Measurements from ENCODE around the gene FRMD1. TPM values are rescaled to one million over a fixed set of nuclear protein-coding genes. Genes with fewer than 3 reads are reported as not detected.

The FRMD1 gene
- total RNA-seq, 4 donors from 2014 or later = 9.9 to 14.4 (median 12.5) TPM

DNA sequence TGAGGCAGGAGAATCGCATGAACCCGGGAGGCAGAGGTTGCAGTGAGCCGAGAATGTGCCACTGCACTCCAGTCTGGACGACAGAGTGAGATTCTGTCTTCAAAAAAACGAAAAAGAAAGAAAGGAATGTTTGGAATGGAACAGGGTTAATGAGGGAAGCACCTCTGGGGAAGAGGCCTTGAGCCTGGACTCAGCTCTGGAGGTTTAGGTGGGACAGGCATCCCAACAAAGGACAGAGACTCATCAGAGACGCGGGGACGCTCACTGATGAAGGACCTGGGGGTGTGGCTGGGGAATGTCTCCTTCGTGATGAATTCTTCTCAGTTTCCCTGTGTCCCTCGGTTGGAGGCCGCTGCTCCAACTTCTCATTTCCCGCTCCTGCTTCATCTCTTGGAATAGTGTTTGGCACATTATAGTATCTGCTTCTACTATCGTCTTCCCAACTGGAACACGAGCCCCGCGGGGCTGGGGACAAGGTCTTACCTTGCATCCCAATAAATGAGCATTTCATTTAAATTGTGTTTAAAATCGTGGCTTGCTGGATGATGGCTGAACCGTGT is 54.0 kb downstream of the FRMD1 start:
- WGBS, 2 donors = 80 to 84% methylated on average over 18 of the region's 18 CpGs

DNA sequence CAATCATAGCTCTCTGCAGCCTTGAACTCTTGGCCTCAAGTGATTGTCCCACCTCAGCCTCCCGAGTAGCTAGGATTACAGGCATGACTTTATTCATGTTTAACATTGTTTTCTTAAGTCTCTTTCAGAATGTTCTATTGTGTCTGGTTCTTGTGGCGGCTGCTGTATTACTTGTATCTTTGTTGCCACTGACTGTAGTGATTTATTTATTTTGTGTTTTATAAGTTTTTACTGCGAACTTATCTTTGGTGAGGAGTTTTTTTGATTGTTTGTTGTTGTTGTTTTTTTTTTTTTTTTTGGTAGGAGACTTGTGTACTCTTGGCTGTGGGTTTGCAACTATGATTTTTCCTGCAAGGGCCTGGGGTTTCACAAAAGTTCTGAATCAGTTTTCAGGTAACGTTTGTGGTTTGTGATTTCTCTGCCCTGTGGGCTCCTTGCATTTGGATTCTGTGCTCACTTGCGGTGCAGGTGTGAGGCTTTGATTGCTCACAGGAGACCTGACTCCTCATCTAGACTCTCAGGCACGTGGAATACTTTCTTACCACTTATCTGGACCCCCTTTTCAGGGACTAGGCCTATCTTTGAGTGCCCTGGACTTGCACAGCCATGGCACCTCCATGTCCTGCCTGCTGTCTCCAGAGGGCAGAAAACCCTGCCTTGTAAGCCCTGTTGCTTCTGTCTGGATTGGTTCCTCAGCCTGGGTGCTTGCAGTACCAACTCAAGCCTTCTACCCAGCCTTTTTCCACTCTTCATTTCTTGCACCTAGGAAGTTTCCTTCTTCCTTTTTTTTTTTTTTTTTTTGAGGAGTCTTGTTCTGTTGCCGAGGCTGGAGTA is 56.3 kb downstream of the FRMD1 start:
- Histone ChIP-seq H3K27ac (no peak overlapping the region), H3K4me3 (no peak overlapping the region), H3K36me3 (no peaks in the 10 kb centered on the region), H3K9me3 (no peaks in the 10 kb centered on the region), H3K27me3 (no peaks in the 10 kb centered on the region), H3K4me1 (no peaks in the 10 kb centered on the region)
- TF ChIP-seq POLR2A (IDR thresholded peaks at IDR 0.05) (no peak), EP300 (IDR thresholded peaks at IDR 0.05) (no peak)
- TF ChIP-seq, protein P1, sequence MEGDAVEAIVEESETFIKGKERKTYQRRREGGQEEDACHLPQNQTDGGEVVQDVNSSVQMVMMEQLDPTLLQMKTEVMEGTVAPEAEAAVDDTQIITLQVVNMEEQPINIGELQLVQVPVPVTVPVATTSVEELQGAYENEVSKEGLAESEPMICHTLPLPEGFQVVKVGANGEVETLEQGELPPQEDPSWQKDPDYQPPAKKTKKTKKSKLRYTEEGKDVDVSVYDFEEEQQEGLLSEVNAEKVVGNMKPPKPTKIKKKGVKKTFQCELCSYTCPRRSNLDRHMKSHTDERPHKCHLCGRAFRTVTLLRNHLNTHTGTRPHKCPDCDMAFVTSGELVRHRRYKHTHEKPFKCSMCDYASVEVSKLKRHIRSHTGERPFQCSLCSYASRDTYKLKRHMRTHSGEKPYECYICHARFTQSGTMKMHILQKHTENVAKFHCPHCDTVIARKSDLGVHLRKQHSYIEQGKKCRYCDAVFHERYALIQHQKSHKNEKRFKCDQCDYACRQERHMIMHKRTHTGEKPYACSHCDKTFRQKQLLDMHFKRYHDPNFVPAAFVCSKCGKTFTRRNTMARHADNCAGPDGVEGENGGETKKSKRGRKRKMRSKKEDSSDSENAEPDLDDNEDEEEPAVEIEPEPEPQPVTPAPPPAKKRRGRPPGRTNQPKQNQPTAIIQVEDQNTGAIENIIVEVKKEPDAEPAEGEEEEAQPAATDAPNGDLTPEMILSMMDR (IDR thresholded peaks at IDR 0.05) = no peak
- WGBS, 2 donors = 72% methylated on average over 7 of the region's 7 CpGs
- no peak for DNase-seq (ENCODE audit: low spot score in 2 of 2)

More for the DNA sequence above, 54.0 kb downstream of the FRMD1 start:
- no peak overlapping the region for H3K27ac ChIP-seq
- H3K36me3 ChIP-seq = no peaks in the 10 kb centered on the region
- H3K27me3 ChIP-seq = no peaks in the 10 kb centered on the region
- H3K9me3 ChIP-seq = no peaks in the 10 kb centered on the region
- TF ChIP-seq, protein P1 (IDR thresholded peaks at IDR 0.05) = no peak
- TF ChIP-seq EP300 (IDR thresholded peaks at IDR 0.05) (no peak), POLR2A (IDR thresholded peaks at IDR 0.05) (no peak)
- no peaks in the 10 kb centered on the region for H3K4me1 ChIP-seq
- no peak overlapping the region for H3K4me3 ChIP-seq
- DNase-seq (ENCODE audit: low spot score in 2 of 2) = no peak

DNA sequence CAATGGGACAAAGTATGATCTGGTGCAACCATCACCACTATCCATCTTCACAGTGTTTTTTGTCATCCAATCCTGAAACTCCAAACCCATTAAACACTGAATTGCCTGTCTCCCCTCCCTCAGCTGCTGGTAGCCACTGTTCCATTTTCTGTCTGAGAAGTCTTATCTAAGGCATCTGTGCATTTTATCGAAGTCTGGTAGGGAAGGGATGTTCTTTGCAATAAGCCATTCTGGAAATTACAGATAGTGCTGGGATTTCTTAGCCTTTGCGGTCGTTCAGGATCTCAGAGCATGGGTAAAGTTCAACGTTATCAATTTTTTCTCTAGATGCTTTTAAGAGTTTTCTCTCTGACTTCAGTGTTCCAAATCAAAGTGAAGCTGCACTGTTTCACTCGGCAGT is 57.4 kb downstream of the FRMD1 start:
- H3K4me1 ChIP-seq = peaks cover 0 to 4% (median 2%) of the 10 kb centered on the region in 4 donors

DNA sequence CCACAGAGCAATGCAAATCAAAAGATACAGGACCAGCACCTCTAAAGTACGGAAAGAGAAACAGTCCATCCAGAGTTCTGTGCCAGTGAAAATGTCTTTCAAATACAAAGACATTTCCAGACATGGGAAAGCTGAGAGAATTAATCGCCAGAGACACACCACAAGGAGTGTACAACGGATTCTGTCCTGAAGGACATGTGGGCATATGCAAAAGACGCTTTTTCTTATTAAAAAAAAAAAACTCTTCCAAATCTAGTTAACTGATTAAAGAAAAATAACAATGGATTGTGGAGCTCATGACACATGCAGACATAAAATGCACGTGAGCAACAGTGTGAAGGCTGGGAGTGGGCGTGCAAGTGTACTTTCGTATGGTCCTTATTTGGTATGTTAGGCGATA is 58.8 kb downstream of the FRMD1 start:
- Histone ChIP-seq H3K27me3 (no peaks in the 10 kb centered on the region), H3K36me3 (no peaks in the 10 kb centered on the region), H3K4me1 (peaks cover 0 to 15% (median 2%) of the 10 kb centered on the region in 4 donors), H3K9me3 (peaks cover 0 to 3% (median 0%) of the 10 kb centered on the region in 4 donors), H3K4me3 (no peak overlapping the region), H3K27ac (no peak overlapping the region)
- TF ChIP-seq, protein P1 (IDR thresholded peaks at IDR 0.05) = no peak
- no peak for TF ChIP-seq POLR2A (IDR thresholded peaks at IDR 0.05)
- no peak for DNase-seq (ENCODE audit: low spot score in 2 of 2)
- 88 to 90% methylated on average over 8 of the region's 8 CpGs for WGBS, 2 donors

More for the DNA sequence above, 57.4 kb downstream of the FRMD1 start:
- Histone ChIP-seq H3K27ac (no peak overlapping the region), H3K27me3 (no peaks in the 10 kb centered on the region), H3K4me3 (no peak overlapping the region), H3K36me3 (no peaks in the 10 kb centered on the region), H3K9me3 (no peaks in the 10 kb centered on the region)
- TF ChIP-seq, protein P1 (IDR thresholded peaks at IDR 0.05) = no peak
- TF ChIP-seq EP300 (IDR thresholded peaks at IDR 0.05) (no peak), POLR2A (IDR thresholded peaks at IDR 0.05) (no peak)
- DNase-seq (ENCODE audit: low spot score in 2 of 2) = no peak
- WGBS, 2 donors = 88 to 89% methylated on average over 5 of the region's 5 CpGs

DNA sequence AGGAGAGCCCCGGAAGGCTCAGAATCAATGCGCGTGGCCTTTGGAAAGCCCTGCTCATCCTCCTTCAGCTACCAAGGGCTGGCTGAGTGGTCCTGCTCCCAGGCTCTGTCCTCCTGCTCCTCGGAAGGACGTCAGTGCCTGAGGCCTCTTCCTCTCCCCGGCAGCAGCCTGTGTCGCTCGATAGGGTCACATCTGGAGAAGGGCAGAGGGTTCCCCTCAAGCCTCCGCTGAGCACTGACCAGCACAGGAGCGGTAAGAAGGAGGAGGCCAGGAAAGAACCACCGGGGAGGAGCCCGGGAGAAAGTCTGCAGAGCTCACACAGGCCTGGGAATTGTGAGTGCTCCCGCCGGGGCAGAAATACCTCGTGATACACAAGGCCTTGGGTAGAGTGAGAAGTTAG is 60.3 kb downstream of the FRMD1 start:
- Histone ChIP-seq H3K9me3 (peaks cover 0 to 5% (median 0%) of the 10 kb centered on the region in 4 donors), H3K36me3 (no peaks in the 10 kb centered on the region), H3K27me3 (no peaks in the 10 kb centered on the region), H3K27ac (no peak overlapping the region), H3K4me1 (peaks cover 0 to 30% (median 2%) of the 10 kb centered on the region in 4 donors), H3K4me3 (no peak overlapping the region)
- WGBS, 2 donors = 85 to 92% methylated on average over 15 of the region's 15 CpGs
- DNase-seq (ENCODE audit: low spot score in 2 of 2) = no peak
- TF ChIP-seq POLR2A (IDR thresholded peaks at IDR 0.05) (no peak), EP300 (IDR thresholded peaks at IDR 0.05) (no peak)
- TF ChIP-seq, protein P1 (IDR thresholded peaks at IDR 0.05) = no peak
